HCT116 (cell line): ENCODE data around the gene STIM2. TPM values are rescaled to one million over a fixed set of nuclear protein-coding genes. Genes with fewer than 3 reads are reported as not detected.

Source experiments
- ATAC-seq: fragments of 200-7000 bp; cut with Tn5 transposase; 2 replicates; pipeline ENCODE4 v1.9.1; 2020; ENCODE audit warnings: mild to moderate bottlenecking, moderate library complexity
- BruUV-seq: library from RNA; stranded (reverse); fragments of 400-500 nt; replicated peaks from 2 replicates; lab custom pipeline; 2021; lab: Mats Ljungman, UMichigan
- CTCF ChIA-PET: fragments of 300-600 bp; sonication (Branson Sonifier 250); formaldehyde crosslinking; loops from one replicate; lab custom pipeline; 2021; ENCODE audit warnings: antibody characterized with exemption; lab: Charles Lee
- POLR2A ChIA-PET: fragments of 300-600, 350-600 bp; sonication (Branson Sonifier 250); formaldehyde crosslinking; loops from one replicate; lab custom pipeline; 2021; ENCODE audit warnings: antibody characterized with exemption; lab: Charles Lee
- RAD21 ChIA-PET, 2 experiments: fragments of 300-600 bp; sonication (Branson Sonifier 250); formaldehyde crosslinking; loops; one replicate each; lab custom pipeline; 2023; ENCODE audit warnings: low total read pairs in 2 of 2; ENCODE audit not compliant: uncharacterized antibody in 2 of 2, unreplicated experiment in 2 of 2, low non-redundant PET in 1 of 2; lab: Charles Lee
- DNase-seq: peaks from one replicate; pipeline ENCODE4 v3.0.0-alpha.2; 2010; ENCODE audit warnings: low read depth, low spot score
- H2AFZ ChIP-seq: fragments of 200-600 bp; shearing (Covaris generic), sonication (generic); 2 replicates; pipeline ENCODE4 v1.6.1; 2017; ENCODE audit warnings: low read depth, mixed run types, mixed read lengths, antibody characterized with exemption, low read length; ENCODE audit not compliant: poor library complexity, severe bottlenecking
- H3K27ac ChIP-seq: 2 replicates; pipeline ENCODE4 v1.5.1; 2012; ENCODE audit warnings: low read depth, low read length
- H3K27me3 ChIP-seq: fragments of 200-600 bp; sonication (generic); 2 replicates; pipeline ENCODE4 v1.6.1; 2016; ENCODE audit warnings: mixed run types, low read length, mixed read lengths; ENCODE audit not compliant: insufficient read depth
- H3K36me3 ChIP-seq, 2 experiments: fragments of 200-500 bp in 1 of 2; fragments of 200-600 bp in 1 of 2; sonication (Bioruptor generic) in 1 of 2; sonication (generic) in 1 of 2; 2 replicates each; pipeline versions ENCODE4 v1.5.1 to v1.6.1; 2014 to 2016; ENCODE audit warnings: low read length in 2 of 2, inconsistent platforms in 1 of 2, mixed read lengths in 1 of 2, mixed run types in 1 of 2; ENCODE audit not compliant: insufficient read depth in 2 of 2, control insufficient read depth in 1 of 2
- H3K4me1 ChIP-seq, 2 experiments: fragments of 200-600 bp in 1 of 2; sonication (generic) in 1 of 2; 2 replicates each; pipeline versions ENCODE4 v1.5.1 to v1.6.1; 2012 to 2017; ENCODE audit warnings: low read length in 2 of 2, inconsistent platforms in 1 of 2, mild to moderate bottlenecking in 1 of 2, mixed read lengths in 1 of 2, mixed run types in 1 of 2, moderate library complexity in 1 of 2; ENCODE audit not compliant: insufficient read depth in 2 of 2, control insufficient read depth in 1 of 2
- H3K4me2 ChIP-seq: fragments of 200-600 bp; sonication (generic); 2 replicates; pipeline ENCODE4 v1.6.1; 2017; ENCODE audit warnings: mixed run types, low read length, mixed read lengths
- H3K4me3 ChIP-seq, 2 experiments: fragments of 200-600 bp in 1 of 2; sonication (generic) in 1 of 2; replicated peaks in 1 of 2; 2 replicates each; pipeline ENCODE4 v1.5.1; 2011 to 2016; ENCODE audit warnings: low read length in 2 of 2, control low read depth in 1 of 2, low read depth in 1 of 2, mild to moderate bottlenecking in 1 of 2, mixed read lengths in 1 of 2, mixed run types in 1 of 2
- H3K79me2 ChIP-seq: fragments of 200-600 bp; sonication (generic); 2 replicates; pipeline ENCODE4 v1.6.1; 2017; ENCODE audit warnings: mild to moderate bottlenecking, mixed run types, low read length, moderate library complexity, mixed read lengths; ENCODE audit not compliant: insufficient read depth
- H3K9ac ChIP-seq: fragments of 200-600 bp; sonication (generic); 2 replicates; pipeline ENCODE4 v1.6.1; 2016; ENCODE audit warnings: low read length, mixed read lengths
- H3K9me2 ChIP-seq: fragments of 200-600 bp; sonication (generic), shearing (Covaris generic); 2 replicates; pipeline ENCODE4 v1.6.1; 2017; ENCODE audit warnings: mixed run types, mild to moderate bottlenecking, moderate library complexity; ENCODE audit not compliant: insufficient read depth
- H3K9me3 ChIP-seq, 2 experiments: fragments of 200-500 bp in 1 of 2; fragments of 200-600 bp in 1 of 2; sonication (Bioruptor generic) in 1 of 2; sonication (generic) in 1 of 2; 2 replicates each; pipeline ENCODE4 v1.6.1; 2014 to 2017; ENCODE audit warnings: low read length in 2 of 2, mixed read lengths in 2 of 2, inconsistent platforms in 1 of 2, low read depth in 1 of 2, mild to moderate bottlenecking in 1 of 2, mixed run types in 1 of 2, moderate library complexity in 1 of 2; ENCODE audit not compliant: control insufficient read depth in 1 of 2, insufficient read depth in 1 of 2
- H4K20me1 ChIP-seq: fragments of 200-600 bp; sonication (generic), shearing (Covaris generic); 2 replicates; pipeline ENCODE4 v1.6.1; 2017; ENCODE audit warnings: mixed run types, mild to moderate bottlenecking, moderate library complexity; ENCODE audit not compliant: insufficient read depth
- ATF3 ChIP-seq: IDR thresholded peaks from 2 replicates; pipeline ENCODE4 v1.6.1; 2012
- CEBPB ChIP-seq: IDR thresholded peaks from 2 replicates; pipeline ENCODE4 v1.6.1; 2012; ENCODE audit warnings: low read depth
- YY1 ChIP-seq: IDR thresholded peaks from 2 replicates; pipeline ENCODE4 v1.6.1; 2011; ENCODE audit warnings: low read length, low read depth, moderate library complexity, mild to moderate bottlenecking; ENCODE audit not compliant: insufficient replicate concordance; ENCODE audit errors: extremely low read depth
- ZBTB33 ChIP-seq: IDR thresholded peaks from 2 replicates; pipeline ENCODE4 v1.6.1; 2011; ENCODE audit warnings: mild to moderate bottlenecking, low read length, moderate library complexity; ENCODE audit not compliant: insufficient replicate concordance; ENCODE audit errors: extremely low read depth
- ZFX ChIP-seq: fragments of 450-650 bp; IDR thresholded peaks from 2 replicates; pipeline ENCODE4 v1.6.1; 2017
- intact Hi-C: fragments of 100-400 bp; cut with micrococcal nuclease; formaldehyde crosslinking; loops from 2 replicates; pipeline ENCODE4 v1.10.0; 2022
- total RNA-seq: library from RNA; stranded (reverse); gene quantifications from one replicate; pipeline ENCODE4 v1.2.1, GENCODE V29; 2021; ENCODE audit not compliant: unreplicated experiment
- TF ChIP-seq, protein P1 (sequence below): IDR thresholded peaks from 2 replicates; pipeline ENCODE4 v1.6.1; 2012; ENCODE audit warnings: low read depth

STIM2 gene
- total RNA-seq, 1 experiment from 2014 or later, result 65.9 TPM

- no peaks in the 10 kb centered on the region for H3K36me3 ChIP-seq
- BruUV-seq, result no TSS peak
- H3K4me3 ChIP-seq, result no peak overlapping the region
- ATAC-seq (no peak), DNase-seq (no peak)
- no peak overlapping the region for H3K4me2 ChIP-seq
- TF ChIP-seq, protein P1, sequence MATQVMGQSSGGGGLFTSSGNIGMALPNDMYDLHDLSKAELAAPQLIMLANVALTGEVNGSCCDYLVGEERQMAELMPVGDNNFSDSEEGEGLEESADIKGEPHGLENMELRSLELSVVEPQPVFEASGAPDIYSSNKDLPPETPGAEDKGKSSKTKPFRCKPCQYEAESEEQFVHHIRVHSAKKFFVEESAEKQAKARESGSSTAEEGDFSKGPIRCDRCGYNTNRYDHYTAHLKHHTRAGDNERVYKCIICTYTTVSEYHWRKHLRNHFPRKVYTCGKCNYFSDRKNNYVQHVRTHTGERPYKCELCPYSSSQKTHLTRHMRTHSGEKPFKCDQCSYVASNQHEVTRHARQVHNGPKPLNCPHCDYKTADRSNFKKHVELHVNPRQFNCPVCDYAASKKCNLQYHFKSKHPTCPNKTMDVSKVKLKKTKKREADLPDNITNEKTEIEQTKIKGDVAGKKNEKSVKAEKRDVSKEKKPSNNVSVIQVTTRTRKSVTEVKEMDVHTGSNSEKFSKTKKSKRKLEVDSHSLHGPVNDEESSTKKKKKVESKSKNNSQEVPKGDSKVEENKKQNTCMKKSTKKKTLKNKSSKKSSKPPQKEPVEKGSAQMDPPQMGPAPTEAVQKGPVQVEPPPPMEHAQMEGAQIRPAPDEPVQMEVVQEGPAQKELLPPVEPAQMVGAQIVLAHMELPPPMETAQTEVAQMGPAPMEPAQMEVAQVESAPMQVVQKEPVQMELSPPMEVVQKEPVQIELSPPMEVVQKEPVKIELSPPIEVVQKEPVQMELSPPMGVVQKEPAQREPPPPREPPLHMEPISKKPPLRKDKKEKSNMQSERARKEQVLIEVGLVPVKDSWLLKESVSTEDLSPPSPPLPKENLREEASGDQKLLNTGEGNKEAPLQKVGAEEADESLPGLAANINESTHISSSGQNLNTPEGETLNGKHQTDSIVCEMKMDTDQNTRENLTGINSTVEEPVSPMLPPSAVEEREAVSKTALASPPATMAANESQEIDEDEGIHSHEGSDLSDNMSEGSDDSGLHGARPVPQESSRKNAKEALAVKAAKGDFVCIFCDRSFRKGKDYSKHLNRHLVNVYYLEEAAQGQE, result no peak
- no peak for TF ChIP-seq ZFX
- TF ChIP-seq CEBPB, result no peak
- TF ChIP-seq ATF3, result no peak
- no peak for TF ChIP-seq ZBTB33
- no peak for TF ChIP-seq YY1
- intact Hi-C loops, result no loop called here
- no peaks in the 10 kb centered on the region for H3K9me2 ChIP-seq
- H3K27me3 ChIP-seq, result no peaks in the 10 kb centered on the region
- no peak overlapping the region for H3K27ac ChIP-seq
- H4K20me1 ChIP-seq, result no peaks in the 10 kb centered on the region
- no peak overlapping the region for H2AFZ ChIP-seq
- RAD21 ChIA-PET, result no interaction called here
- no peaks in the 10 kb centered on the region for H3K4me1 ChIP-seq
- CTCF ChIA-PET, result no interaction called here
- no peak overlapping the region for H3K9ac ChIP-seq
- H3K9me3 ChIP-seq, result no peaks in the 10 kb centered on the region
- POLR2A ChIA-PET, result no interaction called here
- no peaks in the 10 kb centered on the region for H3K79me2 ChIP-seq
These were observed 29.9 kb upstream of the STIM2 start for GRCh38 chr4:26830701-26831100.
